ENCODE data around the gene HPD.
"Not testable (repeated sequence)": the region's sequence is repeated elsewhere in the genome, so short reads cannot be mapped to it uniquely, and the experiment has no call there.

HPD gene

GRCh38 chr12:121866331-121866730 is 7.7 kb upstream of the HPD start:
- no peaks in the 10 kb centered on the region for H3K36me3 ChIP-seq (ENCODE audit: control insufficient read depth, insufficient read depth, low read length)
- H3K9me3 ChIP-seq (ENCODE audit: control insufficient read depth, low read length), result no peaks in the 10 kb centered on the region
- 90 to 100% methylated on average over 1 to 2 of the region's 4 CpGs for WGBS, 2 experiments (ENCODE audit: insufficient coverage in 2 of 2)
- no peak overlapping the region for H3K27ac ChIP-seq (ENCODE audit: low read depth, low read length, severe bottlenecking)
- H3K4me3 ChIP-seq (ENCODE audit: extremely low read depth, insufficient read depth, low read length, poor library complexity, severe bottlenecking), result no peak overlapping the region
- no peaks in the 10 kb centered on the region for H3K4me1 ChIP-seq (ENCODE audit: control insufficient read depth, insufficient read depth, low read length, poor library complexity, severe bottlenecking)

- no peaks in the 10 kb centered on the region for H3K36me3 ChIP-seq (ENCODE audit: control insufficient read depth, insufficient read depth, low read length)
- H3K4me1 ChIP-seq (ENCODE audit: control insufficient read depth, insufficient read depth, low read length, poor library complexity, severe bottlenecking), result peaks cover 36% of the 10 kb centered on the region
- no peaks in the 10 kb centered on the region for H3K9me3 ChIP-seq (ENCODE audit: control insufficient read depth, low read length)
- H3K4me3 ChIP-seq (ENCODE audit: extremely low read depth, insufficient read depth, low read length, poor library complexity, severe bottlenecking), result no peak overlapping the region
- WGBS, 2 experiments (ENCODE audit: insufficient coverage in 2 of 2), result 61 to 64% methylated on average over 10 to 11 of the region's 11 CpGs
- H3K27ac ChIP-seq (ENCODE audit: low read depth, low read length, severe bottlenecking), result peak overlapping the region; percentile 82
Measured at GRCh38 chr12:121861636-121862254, 3.1 kb upstream of the HPD start.

- peak overlapping the region; percentile 97 for H3K27ac ChIP-seq (ENCODE audit: low read depth, low read length, severe bottlenecking)
- H3K9me3 ChIP-seq (ENCODE audit: control insufficient read depth, low read length); H3K4me3 ChIP-seq (ENCODE audit: extremely low read depth, insufficient read depth, low read length, poor library complexity, severe bottlenecking); H3K36me3 ChIP-seq (ENCODE audit: control insufficient read depth, insufficient read depth, low read length): not testable (repeated sequence)
- peaks cover 36% of the 10 kb centered on the region for H3K4me1 ChIP-seq (ENCODE audit: control insufficient read depth, insufficient read depth, low read length, poor library complexity, severe bottlenecking)
- 85 to 96% methylated on average over 3 to 4 of the region's 4 CpGs for WGBS, 2 experiments (ENCODE audit: insufficient coverage in 2 of 2)
Measured at GRCh38 chr12:121860699-121861098, 2.0 kb upstream of the HPD start.

- Histone ChIP-seq H3K4me3 (ENCODE audit: extremely low read depth, insufficient read depth, low read length, poor library complexity, severe bottlenecking) (no peak overlapping the region), H3K27ac (ENCODE audit: low read depth, low read length, severe bottlenecking) (peak overlapping the region; percentile 97), H3K9me3 (ENCODE audit: control insufficient read depth, low read length) (no peaks in the 10 kb centered on the region), H3K4me1 (ENCODE audit: control insufficient read depth, insufficient read depth, low read length, poor library complexity, severe bottlenecking) (peaks cover 36% of the 10 kb centered on the region), H3K36me3 (ENCODE audit: control insufficient read depth, insufficient read depth, low read length) (no peaks in the 10 kb centered on the region)
- 78 to 80% methylated on average over 1 of the region's 1 CpG for WGBS, 2 experiments (ENCODE audit: insufficient coverage in 2 of 2)
Measured at GRCh38 chr12:121860257-121860656, 1.6 kb upstream of the HPD start.

- Histone ChIP-seq H3K27ac (ENCODE audit: low read depth, low read length, severe bottlenecking) (peak overlapping the region; percentile 97), H3K36me3 (ENCODE audit: control insufficient read depth, insufficient read depth, low read length) (no peaks in the 10 kb centered on the region), H3K9me3 (ENCODE audit: control insufficient read depth, low read length) (no peaks in the 10 kb centered on the region), H3K4me3 (ENCODE audit: extremely low read depth, insufficient read depth, low read length, poor library complexity, severe bottlenecking) (no peak overlapping the region), H3K4me1 (ENCODE audit: control insufficient read depth, insufficient read depth, low read length, poor library complexity, severe bottlenecking) (peaks cover 36% of the 10 kb centered on the region)
- 93 to 97% methylated on average over 2 to 8 of the region's 10 CpGs for WGBS, 2 experiments (ENCODE audit: insufficient coverage in 2 of 2)
Measured at GRCh38 chr12:121858318-121858661, 369 bp downstream of the HPD start.

- Histone ChIP-seq H3K9me3 (ENCODE audit: control insufficient read depth, low read length) (no peaks in the 10 kb centered on the region), H3K4me1 (ENCODE audit: control insufficient read depth, insufficient read depth, low read length, poor library complexity, severe bottlenecking) (peaks cover 36% of the 10 kb centered on the region), H3K4me3 (ENCODE audit: extremely low read depth, insufficient read depth, low read length, poor library complexity, severe bottlenecking) (no peak overlapping the region), H3K27ac (ENCODE audit: low read depth, low read length, severe bottlenecking) (peak overlapping the region; percentile 45), H3K36me3 (ENCODE audit: control insufficient read depth, insufficient read depth, low read length) (no peaks in the 10 kb centered on the region)
- WGBS, 2 experiments (ENCODE audit: insufficient coverage in 2 of 2), result 80 to 82% methylated on average over 4 to 8 of the region's 11 CpGs
Measured at GRCh38 chr12:121857322-121858246, 1.1 kb downstream of the HPD start.

- not testable (repeated sequence) for H3K27ac ChIP-seq (ENCODE audit: low read depth, low read length, severe bottlenecking); H3K4me1 ChIP-seq (ENCODE audit: control insufficient read depth, insufficient read depth, low read length, poor library complexity, severe bottlenecking); H3K36me3 ChIP-seq (ENCODE audit: control insufficient read depth, insufficient read depth, low read length); H3K9me3 ChIP-seq (ENCODE audit: control insufficient read depth, low read length); H3K4me3 ChIP-seq (ENCODE audit: extremely low read depth, insufficient read depth, low read length, poor library complexity, severe bottlenecking)
- 0% methylated on average over 1 of the region's 3 CpGs; no CpG with 5 or more reads in 1 of the 2 experiments for WGBS, 2 experiments (ENCODE audit: insufficient coverage in 2 of 2)
Measured at GRCh38 chr12:121852392-121852791, 6.3 kb downstream of the HPD start.

- WGBS, 2 experiments (ENCODE audit: insufficient coverage in 2 of 2), result 85 to 89% methylated on average over 11 to 13 of the region's 13 CpGs
- Histone ChIP-seq H3K27ac (ENCODE audit: low read depth, low read length, severe bottlenecking) (no peak overlapping the region), H3K4me3 (ENCODE audit: extremely low read depth, insufficient read depth, low read length, poor library complexity, severe bottlenecking) (no peak overlapping the region), H3K4me1 (ENCODE audit: control insufficient read depth, insufficient read depth, low read length, poor library complexity, severe bottlenecking) (no peaks in the 10 kb centered on the region), H3K9me3 (ENCODE audit: control insufficient read depth, low read length) (no peaks in the 10 kb centered on the region), H3K36me3 (ENCODE audit: control insufficient read depth, insufficient read depth, low read length) (no peaks in the 10 kb centered on the region)
Measured at GRCh38 chr12:121849665-121850064, 9.0 kb downstream of the HPD start.

- no peaks in the 10 kb centered on the region for H3K36me3 ChIP-seq (ENCODE audit: control insufficient read depth, insufficient read depth, low read length)
- 96 to 100% methylated on average over 1 to 3 of the region's 6 CpGs for WGBS, 2 experiments (ENCODE audit: insufficient coverage in 2 of 2)
- no peaks in the 10 kb centered on the region for H3K4me1 ChIP-seq (ENCODE audit: control insufficient read depth, insufficient read depth, low read length, poor library complexity, severe bottlenecking)
- no peaks in the 10 kb centered on the region for H3K9me3 ChIP-seq (ENCODE audit: control insufficient read depth, low read length)
- H3K27ac ChIP-seq (ENCODE audit: low read depth, low read length, severe bottlenecking), result no peak overlapping the region
- no peak overlapping the region for H3K4me3 ChIP-seq (ENCODE audit: extremely low read depth, insufficient read depth, low read length, poor library complexity, severe bottlenecking)
Measured at GRCh38 chr12:121849211-121849610, 9.4 kb downstream of the HPD start.

GRCh38 chr12:121845701-121846100 is 13.0 kb downstream of the HPD start:
- Histone ChIP-seq H3K27ac (ENCODE audit: low read depth, low read length, severe bottlenecking) (no peak overlapping the region), H3K36me3 (ENCODE audit: control insufficient read depth, insufficient read depth, low read length) (no peaks in the 10 kb centered on the region), H3K4me3 (ENCODE audit: extremely low read depth, insufficient read depth, low read length, poor library complexity, severe bottlenecking) (no peak overlapping the region), H3K9me3 (ENCODE audit: control insufficient read depth, low read length) (no peaks in the 10 kb centered on the region), H3K4me1 (ENCODE audit: control insufficient read depth, insufficient read depth, low read length, poor library complexity, severe bottlenecking) (peaks cover 6% of the 10 kb centered on the region)
- WGBS, 2 experiments (ENCODE audit: insufficient coverage in 2 of 2), result 100% methylated on average over 1 of the region's 1 CpG
